Endothelial cell of umbilical vein (primary cell): ENCODE measurements around the gene RLN3.

ENCODE experiments used
- EZH2 ChIP-seq: IDR thresholded peaks from 2 replicates; pipeline ENCODE4 v1.6.1; 2012; ENCODE audit warnings: borderline replicate concordance, low read depth, mild to moderate bottlenecking, moderate library complexity, low read length, inconsistent platforms; ENCODE audit not compliant: severe bottlenecking
- FOS ChIP-seq: IDR thresholded peaks from 2 replicates; pipeline ENCODE4 v1.6.1; 2011; ENCODE audit warnings: mild to moderate bottlenecking, low read length, moderate library complexity, borderline replicate concordance; ENCODE audit not compliant: insufficient read depth
- JUN ChIP-seq: IDR thresholded peaks from 2 replicates; pipeline ENCODE4 v1.6.1; 2011; ENCODE audit warnings: borderline replicate concordance, low read depth; ENCODE audit not compliant: insufficient read length, insufficient read depth
- MYC ChIP-seq: IDR thresholded peaks from one replicate; pipeline ENCODE4 v1.6.1; 2011; ENCODE audit warnings: mild to moderate bottlenecking, low read depth, low read length
- POLR2A ChIP-seq: IDR thresholded peaks from 2 replicates; pipeline ENCODE4 v1.6.1; 2012; ENCODE audit warnings: low read depth, mild to moderate bottlenecking, control low read depth, low read length
- POLR2AphosphoS5 ChIP-seq: IDR thresholded peaks from 2 replicates; pipeline ENCODE4 v1.6.1; 2012; ENCODE audit warnings: low read depth, mild to moderate bottlenecking, control low read depth, low read length, moderate library complexity; ENCODE audit not compliant: insufficient read depth
- TF ChIP-seq, protein P1 (sequence below), 2 donors: IDR thresholded peaks; 1 replicate in 1 of 2; 2 replicates in 1 of 2; pipeline ENCODE4 v1.5.1; 2011; ENCODE audit warnings: low read length in 2 of 2, mild to moderate bottlenecking in 2 of 2, moderate library complexity in 2 of 2, control low read depth in 1 of 2, inconsistent platforms in 1 of 2, low read depth in 1 of 2; ENCODE audit not compliant: insufficient read depth in 1 of 2; ENCODE audit errors: extremely low read depth in 1 of 2
- TF ChIP-seq, protein P2 (sequence below): IDR thresholded peaks from 2 replicates; pipeline ENCODE4 v1.6.1; 2011; ENCODE audit not compliant: insufficient read depth, insufficient read length

DNA sequence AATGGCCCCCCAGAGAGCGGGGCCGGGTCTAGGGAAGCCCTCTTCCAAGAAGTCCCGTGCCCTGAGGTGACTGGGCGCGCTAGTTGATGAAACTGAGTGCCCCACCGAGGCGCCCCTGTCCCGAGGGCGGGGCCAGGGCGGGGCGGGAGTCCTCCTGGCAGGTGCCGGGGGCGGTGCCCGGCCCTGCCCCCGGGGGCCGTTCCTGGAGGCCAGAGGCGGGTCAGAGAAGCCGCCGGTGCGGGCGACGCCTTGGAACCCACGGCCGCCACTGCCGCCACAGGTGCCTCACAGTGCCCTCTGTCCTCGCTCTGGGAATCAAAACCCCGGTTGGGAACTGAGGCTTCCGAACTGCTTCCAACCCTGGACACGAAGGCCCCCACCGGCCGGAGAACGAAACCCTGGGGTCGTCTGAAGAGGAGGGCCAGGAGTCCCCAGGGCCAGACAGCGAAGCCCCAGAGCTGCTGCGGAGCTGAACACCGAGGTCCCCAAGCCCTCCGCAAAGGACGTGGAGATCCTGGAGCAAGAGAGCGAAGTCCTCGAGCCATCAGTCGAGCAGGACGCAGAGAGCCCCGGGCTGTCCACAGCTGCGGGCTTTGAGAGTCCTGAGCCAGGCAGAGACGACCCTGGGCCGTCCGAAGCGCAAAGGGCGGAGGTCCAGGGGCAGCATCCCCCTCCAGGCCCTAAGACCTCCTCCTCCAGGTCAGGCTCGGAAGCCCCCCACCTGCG lies 44.8 kb downstream of the RLN3 start, which contains the start of gene MISP3:
- no peak for TF ChIP-seq MYC
- TF ChIP-seq, protein P1, sequence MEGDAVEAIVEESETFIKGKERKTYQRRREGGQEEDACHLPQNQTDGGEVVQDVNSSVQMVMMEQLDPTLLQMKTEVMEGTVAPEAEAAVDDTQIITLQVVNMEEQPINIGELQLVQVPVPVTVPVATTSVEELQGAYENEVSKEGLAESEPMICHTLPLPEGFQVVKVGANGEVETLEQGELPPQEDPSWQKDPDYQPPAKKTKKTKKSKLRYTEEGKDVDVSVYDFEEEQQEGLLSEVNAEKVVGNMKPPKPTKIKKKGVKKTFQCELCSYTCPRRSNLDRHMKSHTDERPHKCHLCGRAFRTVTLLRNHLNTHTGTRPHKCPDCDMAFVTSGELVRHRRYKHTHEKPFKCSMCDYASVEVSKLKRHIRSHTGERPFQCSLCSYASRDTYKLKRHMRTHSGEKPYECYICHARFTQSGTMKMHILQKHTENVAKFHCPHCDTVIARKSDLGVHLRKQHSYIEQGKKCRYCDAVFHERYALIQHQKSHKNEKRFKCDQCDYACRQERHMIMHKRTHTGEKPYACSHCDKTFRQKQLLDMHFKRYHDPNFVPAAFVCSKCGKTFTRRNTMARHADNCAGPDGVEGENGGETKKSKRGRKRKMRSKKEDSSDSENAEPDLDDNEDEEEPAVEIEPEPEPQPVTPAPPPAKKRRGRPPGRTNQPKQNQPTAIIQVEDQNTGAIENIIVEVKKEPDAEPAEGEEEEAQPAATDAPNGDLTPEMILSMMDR (IDR thresholded peaks at IDR 0.05; ENCODE audit: extremely low read depth in 1 of 2, insufficient read depth in 1 of 2, low read depth in 1 of 2, low read length in 2 of 2) = no peak
- TF ChIP-seq POLR2A = no peak
- TF ChIP-seq EZH2 = peak; percentile 37
- TF ChIP-seq, protein P2, sequence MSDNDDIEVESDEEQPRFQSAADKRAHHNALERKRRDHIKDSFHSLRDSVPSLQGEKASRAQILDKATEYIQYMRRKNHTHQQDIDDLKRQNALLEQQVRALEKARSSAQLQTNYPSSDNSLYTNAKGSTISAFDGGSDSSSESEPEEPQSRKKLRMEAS = no peak
- no peak for TF ChIP-seq POLR2AphosphoS5
- TF ChIP-seq JUN = no peak
- TF ChIP-seq FOS = no peak
